ENCODE measurements around the gene TEX22. TPM values are rescaled to one million over a fixed set of nuclear protein-coding genes. Genes with fewer than 3 reads are reported as not detected.

The TEX22 gene
- total and polyA plus RNA-seq, 7 donors, result 0.50 TPM; not detected in 6

DNA sequence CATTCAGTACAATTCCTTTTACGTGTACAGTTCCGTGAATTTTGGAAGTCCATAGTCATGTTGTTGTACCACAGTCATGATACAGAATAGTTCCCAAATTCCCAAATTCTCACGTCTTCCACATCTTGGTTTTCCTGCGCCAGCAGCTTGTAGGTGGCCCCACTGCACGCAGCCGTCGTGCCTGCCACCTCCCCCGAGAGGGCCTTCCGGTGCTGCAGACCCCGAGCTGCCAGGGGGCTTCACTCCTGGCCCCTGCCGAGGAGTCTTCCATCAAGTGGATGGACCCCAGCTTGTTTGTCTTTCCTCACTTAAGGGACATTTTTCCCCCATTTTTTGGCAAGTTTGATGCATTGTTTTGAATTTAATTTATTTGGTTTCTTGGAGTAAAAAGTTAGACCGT is 38.1 kb downstream of the TEX22 start:
- DNase-seq, result no peak
- Histone ChIP-seq H3K27ac (no peak overlapping the region), H3K36me3 (peaks cover 0 to 12% (median 4%) of the 10 kb centered on the region in 4 donors), H3K27me3 (no peaks in the 10 kb centered on the region), H3K4me3 (no peak overlapping the region), H3K9me3 (no peaks in the 10 kb centered on the region), H3K4me1 (peaks cover 0 to 8% (median 3%) of the 10 kb centered on the region in 4 donors)
- 92 to 93% methylated on average over 12 of the region's 12 CpGs for WGBS, 2 donors
- intact Hi-C loops (cut with DNase I), result loop anchor here (5.0 kb wide), 1 partner anchor 59 kb away; no protein-coding TSS in a partner anchor
- TF ChIP-seq, protein P1, sequence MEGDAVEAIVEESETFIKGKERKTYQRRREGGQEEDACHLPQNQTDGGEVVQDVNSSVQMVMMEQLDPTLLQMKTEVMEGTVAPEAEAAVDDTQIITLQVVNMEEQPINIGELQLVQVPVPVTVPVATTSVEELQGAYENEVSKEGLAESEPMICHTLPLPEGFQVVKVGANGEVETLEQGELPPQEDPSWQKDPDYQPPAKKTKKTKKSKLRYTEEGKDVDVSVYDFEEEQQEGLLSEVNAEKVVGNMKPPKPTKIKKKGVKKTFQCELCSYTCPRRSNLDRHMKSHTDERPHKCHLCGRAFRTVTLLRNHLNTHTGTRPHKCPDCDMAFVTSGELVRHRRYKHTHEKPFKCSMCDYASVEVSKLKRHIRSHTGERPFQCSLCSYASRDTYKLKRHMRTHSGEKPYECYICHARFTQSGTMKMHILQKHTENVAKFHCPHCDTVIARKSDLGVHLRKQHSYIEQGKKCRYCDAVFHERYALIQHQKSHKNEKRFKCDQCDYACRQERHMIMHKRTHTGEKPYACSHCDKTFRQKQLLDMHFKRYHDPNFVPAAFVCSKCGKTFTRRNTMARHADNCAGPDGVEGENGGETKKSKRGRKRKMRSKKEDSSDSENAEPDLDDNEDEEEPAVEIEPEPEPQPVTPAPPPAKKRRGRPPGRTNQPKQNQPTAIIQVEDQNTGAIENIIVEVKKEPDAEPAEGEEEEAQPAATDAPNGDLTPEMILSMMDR (IDR thresholded peaks at IDR 0.05), result no peak
- TF ChIP-seq POLR2AphosphoS5 (IDR thresholded peaks at IDR 0.05) (no peak), EP300 (IDR thresholded peaks at IDR 0.05) (no peak), POLR2A (IDR thresholded peaks at IDR 0.05) (no peak)

DNA sequence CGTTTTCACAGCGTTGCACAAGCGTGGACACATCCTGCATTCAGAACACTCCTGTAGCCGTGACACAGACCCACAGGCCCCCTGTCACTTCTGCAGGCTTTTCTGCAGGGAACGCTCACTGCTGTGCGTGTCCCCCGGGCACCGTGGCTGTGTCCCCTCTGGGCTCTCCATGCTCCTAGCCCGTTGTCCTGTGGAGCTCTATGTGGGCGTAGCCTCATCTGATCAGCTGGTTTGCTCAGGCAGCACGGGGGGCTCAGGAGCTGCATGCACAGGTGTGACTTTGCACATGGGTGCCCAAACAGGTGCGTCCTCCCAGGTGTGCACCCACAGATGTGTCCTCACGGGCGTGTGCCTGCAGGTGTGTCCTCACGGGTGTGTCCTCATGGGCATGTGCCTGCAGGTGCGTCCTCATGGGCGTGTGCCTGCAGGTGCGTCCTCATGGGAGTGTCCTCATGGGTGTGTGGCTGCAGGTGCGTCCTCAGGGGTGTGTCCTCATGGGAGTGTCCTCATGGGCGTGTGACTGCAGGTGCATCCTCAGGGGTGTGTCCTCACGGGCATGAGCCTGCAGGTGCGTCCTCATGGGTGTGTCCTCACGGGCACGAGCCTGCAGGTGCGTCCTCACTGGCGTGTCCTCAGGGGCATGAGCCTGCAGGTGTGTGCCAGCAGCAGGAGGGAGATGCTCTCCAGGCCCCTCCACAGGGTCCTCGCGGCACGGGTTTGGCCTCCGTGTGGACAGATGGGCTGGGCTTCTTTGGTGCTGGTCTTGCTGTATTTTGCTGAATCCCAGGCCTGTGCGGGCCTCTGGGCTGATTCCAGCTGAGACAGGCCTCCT is 38.8 kb downstream of the TEX22 start:
- Histone ChIP-seq H3K4me1 (peaks cover 0 to 8% (median 3%) of the 10 kb centered on the region in 4 donors), H3K27me3 (no peaks in the 10 kb centered on the region), H3K27ac (no peak overlapping the region), H3K36me3 (peaks cover 0 to 12% (median 4%) of the 10 kb centered on the region in 4 donors), H3K4me3 (no peak overlapping the region), H3K9me3 (no peaks in the 10 kb centered on the region)
- WGBS, 2 donors, result 58 to 79% methylated on average over 31 of the region's 31 CpGs
- TF ChIP-seq POLR2AphosphoS5 (IDR thresholded peaks at IDR 0.05), result no peak
- no peak for TF ChIP-seq EP300 (IDR thresholded peaks at IDR 0.05)
- TF ChIP-seq POLR2A (IDR thresholded peaks at IDR 0.05), result no peak
- no peak for DNase-seq
- intact Hi-C loops (cut with DNase I), result loop anchor here (5.0 kb wide), 1 partner anchor 60 kb away; no protein-coding TSS in a partner anchor

DNA sequence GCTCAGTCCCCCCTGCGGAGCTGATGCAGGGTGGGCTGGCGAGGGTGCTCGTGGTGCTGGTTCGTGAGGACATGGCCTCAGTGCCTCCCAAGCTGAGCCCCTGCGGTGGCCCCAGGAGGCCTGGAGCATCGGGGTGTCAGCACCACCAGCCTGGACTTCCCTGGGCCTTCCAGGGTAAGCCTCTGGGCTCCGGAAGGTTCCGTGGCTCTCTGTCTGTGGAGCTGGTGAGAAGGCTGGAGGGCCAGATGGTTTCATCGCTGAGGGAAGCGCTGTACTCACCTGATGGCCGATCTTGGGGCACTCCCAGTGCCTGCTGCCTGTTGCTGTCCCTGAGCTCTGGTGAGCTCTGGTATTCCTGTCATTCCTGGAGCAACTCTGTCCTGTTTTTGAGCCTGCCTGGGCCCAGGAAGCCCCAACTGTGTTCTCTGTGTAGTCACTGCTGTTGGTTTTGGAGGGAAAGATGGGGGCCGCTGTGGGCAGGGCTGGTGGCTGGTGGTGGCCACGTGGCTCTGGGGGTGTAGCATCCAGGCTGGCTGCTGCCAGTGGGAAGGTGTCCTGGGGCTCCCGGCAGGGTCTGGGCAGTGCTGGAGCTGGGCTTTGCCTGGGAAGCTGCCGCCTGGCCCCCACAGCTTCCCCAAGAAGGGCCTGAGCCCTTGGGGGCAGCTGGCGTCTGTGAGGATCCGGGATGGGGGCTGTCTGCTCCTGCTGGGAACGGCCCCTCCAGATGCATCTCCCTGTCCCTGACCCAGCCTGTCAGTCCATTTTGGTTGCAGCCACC is 39.6 kb downstream of the TEX22 start:
- no peak for DNase-seq
- no peak overlapping the region for H3K27ac ChIP-seq
- H3K27me3 ChIP-seq, result no peaks in the 10 kb centered on the region
- H3K4me3 ChIP-seq, result no peak overlapping the region
- peaks cover 0 to 8% (median 3%) of the 10 kb centered on the region in 4 donors for H3K4me1 ChIP-seq
- intact Hi-C loops (cut with DNase I), result loop anchor here (5.0 kb wide), 1 partner anchor 61 kb away; no protein-coding TSS in a partner anchor
- no peaks in the 10 kb centered on the region for H3K9me3 ChIP-seq
- peaks cover 0 to 19% (median 4%) of the 10 kb centered on the region in 4 donors for H3K36me3 ChIP-seq
- no peak for TF ChIP-seq EP300 (IDR thresholded peaks at IDR 0.05)
- TF ChIP-seq, protein P1 (IDR thresholded peaks at IDR 0.05), result no peak
- no peak for TF ChIP-seq POLR2AphosphoS5 (IDR thresholded peaks at IDR 0.05)
- no peak for TF ChIP-seq POLR2A (IDR thresholded peaks at IDR 0.05)
- WGBS, 2 donors, result 95 to 96% methylated on average over 18 of the region's 18 CpGs

DNA sequence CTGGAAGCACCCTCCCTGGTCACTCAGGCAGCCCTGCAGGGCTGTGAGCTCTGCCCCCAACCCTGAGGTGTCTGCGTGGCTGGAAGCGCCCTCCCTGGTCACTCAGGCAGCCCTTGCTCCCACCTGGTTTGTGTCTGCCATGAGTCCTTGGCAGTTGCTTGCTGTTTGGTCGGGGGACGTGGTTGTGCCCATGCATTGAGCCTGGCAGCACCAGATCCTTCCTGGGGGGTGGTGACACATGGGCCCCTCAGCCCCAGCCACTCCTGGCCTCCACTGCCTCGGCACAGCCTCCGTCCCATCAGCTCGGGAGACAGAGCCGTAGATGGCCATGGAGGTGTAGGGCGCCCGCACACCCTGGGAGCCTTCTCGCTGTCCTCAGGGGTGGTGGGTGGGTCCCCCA is 40.8 kb downstream of the TEX22 start:
- DNase-seq, result no peak
- Histone ChIP-seq H3K9me3 (no peaks in the 10 kb centered on the region), H3K27me3 (no peaks in the 10 kb centered on the region), H3K4me1 (peaks cover 0 to 8% (median 3%) of the 10 kb centered on the region in 4 donors), H3K27ac (no peak overlapping the region), H3K36me3 (peaks cover 0 to 25% (median 4%) of the 10 kb centered on the region in 4 donors), H3K4me3 (no peak overlapping the region)
- WGBS, 2 donors, result 93 to 95% methylated on average over 11 of the region's 11 CpGs
- intact Hi-C loops (cut with DNase I), result loop anchor here (5.0 kb wide), 1 partner anchor 62 kb away; no protein-coding TSS in a partner anchor
- TF ChIP-seq POLR2A (IDR thresholded peaks at IDR 0.05) (no peak), POLR2AphosphoS5 (IDR thresholded peaks at IDR 0.05) (no peak), EP300 (IDR thresholded peaks at IDR 0.05) (no peak)
- TF ChIP-seq, protein P1 (IDR thresholded peaks at IDR 0.05), result no peak

All from sigmoid colon (tissue), 7 donors.